HepG2 (cell line): ENCODE measurements around the gene PMEPA1. TPM values are rescaled to one million over a fixed set of nuclear protein-coding genes. Genes with fewer than 3 reads are reported as not detected.

ENCODE experiments used
- ATAC-seq: fragments of 200-7000 bp; cut with Tn5 transposase; 3 replicates; pipeline ENCODE4 v1.9.1; 2020; ENCODE audit warnings: mild to moderate bottlenecking, moderate library complexity
- BruUV-seq: library from RNA; stranded (reverse); fragments of 400-500 nt; replicated peaks from 2 replicates; lab custom pipeline; 2021; lab: Mats Ljungman, UMichigan
- CTCF ChIA-PET: fragments of 300-600 bp; formaldehyde crosslinking; extraction: SDS; loops from one replicate; lab custom pipeline; 2021; ENCODE audit warnings: low total read pairs, inconsistent platforms, low intra/inter-chr PET ratio; lab: Yijun Ruan, JAX
- POLR2A ChIA-PET: fragments of 350-600 bp; sonication (Branson Sonifier 250); formaldehyde crosslinking; loops from one replicate; lab custom pipeline; 2020; ENCODE audit warnings: antibody characterized with exemption, inconsistent platforms; lab: Yijun Ruan, JAX
- DNase-seq: peaks from one replicate; pipeline ENCODE4 v3.0.0-alpha.2; 2015; ENCODE audit warnings: low spot score
- FAIRE-seq: peaks from 3 replicates; lab custom pipeline; 2011; peaks lifted over from hg19 to GRCh38; lab: Jason Lieb, UNC
- H2AFZ ChIP-seq: one replicate; pipeline ENCODE4 v1.6.1; 2011; ENCODE audit warnings: low read length, inconsistent platforms
- H3K27ac ChIP-seq: fragments of 300-600 bp; 3 replicates; pipeline ENCODE4 v1.8.0; 2011; ENCODE audit warnings: mixed run types, mild to moderate bottlenecking, mixed read lengths, low read length, inconsistent platforms; ENCODE audit not compliant: insufficient read depth; ENCODE audit errors: extremely low read length
- H3K27me3 ChIP-seq, 2 experiments: fragments of 200-600 bp in 1 of 2; 2 replicates in 1 of 2; 3 replicates in 1 of 2; pipeline versions ENCODE4 v1.6.0 to v1.8.0; 2011; ENCODE audit warnings: low read length in 2 of 2, mild to moderate bottlenecking in 2 of 2, moderate library complexity in 2 of 2, inconsistent platforms in 1 of 2; ENCODE audit not compliant: insufficient read depth in 2 of 2, control insufficient read depth in 1 of 2
- H3K36me3 ChIP-seq, 2 experiments: fragments of 200-600 bp in 1 of 2; replicated peaks in 1 of 2; 2 replicates in 1 of 2; 3 replicates in 1 of 2; pipeline versions ENCODE4 v1.5.1 to v1.8.0; 2011; ENCODE audit warnings: low read length in 2 of 2, inconsistent platforms in 1 of 2; ENCODE audit not compliant: insufficient read depth in 2 of 2, control insufficient read depth in 1 of 2
- H3K4me1 ChIP-seq: 2 replicates; pipeline ENCODE4 v1.5.1; 2012; ENCODE audit warnings: low read length, inconsistent platforms; ENCODE audit not compliant: insufficient read depth
- H3K4me2 ChIP-seq: 2 replicates; pipeline ENCODE4 v1.6.0; 2011; ENCODE audit warnings: low read depth, low read length, inconsistent platforms
- H3K4me3 ChIP-seq, 3 experiments: fragments of 200-600 bp in 1 of 3; sonication (generic), shearing (Covaris generic) in 1 of 3; replicated peaks in 1 of 3; 2 replicates each; pipeline ENCODE4 v1.5.1; 2011 to 2016; ENCODE audit warnings: low read length in 3 of 3, inconsistent platforms in 2 of 3, low read depth in 2 of 3, mild to moderate bottlenecking in 2 of 3, control low read depth in 1 of 3, mixed read lengths in 1 of 3; ENCODE audit not compliant: insufficient read depth in 1 of 3
- H3K79me2 ChIP-seq: one replicate; pipeline ENCODE4 v1.6.1; 2011; ENCODE audit warnings: low read length, inconsistent platforms; ENCODE audit not compliant: insufficient read depth
- H3K9ac ChIP-seq: 2 replicates; pipeline ENCODE4 v1.6.0; 2011; ENCODE audit warnings: mild to moderate bottlenecking, low read depth, low read length, inconsistent platforms; ENCODE audit not compliant: insufficient read depth
- H3K9me3 ChIP-seq: 2 replicates; pipeline ENCODE4 v1.5.1; 2012; ENCODE audit warnings: mild to moderate bottlenecking, low read length
- H4K20me1 ChIP-seq: 2 replicates; pipeline ENCODE4 v1.6.0; 2011; ENCODE audit warnings: inconsistent platforms, mild to moderate bottlenecking, low read length, moderate library complexity; ENCODE audit not compliant: insufficient read depth
- CBX5 ChIP-seq: sonication (generic); formaldehyde crosslinking; IDR thresholded peaks from 2 replicates; pipeline ENCODE4 v1.4.0; 2020; ENCODE audit warnings: missing genetic modification reagents, borderline replicate concordance
- CTCF ChIP-seq: sonication (generic); formaldehyde crosslinking; IDR thresholded peaks from 2 replicates; pipeline ENCODE4 v1.5.0; 2020; ENCODE audit warnings: mild to moderate bottlenecking, missing genetic modification reagents, moderate library complexity
- DRAP1 ChIP-seq: IDR thresholded peaks from 2 replicates; pipeline ENCODE4 v1.6.1; 2016; ENCODE audit warnings: missing genetic modification reagents, missing compliant biosample characterization
- GRHL1 ChIP-seq: sonication (generic); formaldehyde crosslinking; conservative IDR thresholded peaks from 2 replicates; pipeline ENCODE4 v1.8.0; 2022; ENCODE audit warnings: missing genetic modification reagents
- GZF1 ChIP-seq: sonication (generic); formaldehyde crosslinking; IDR thresholded peaks from 2 replicates; pipeline ENCODE4 v1.5.1; 2020; ENCODE audit warnings: mild to moderate bottlenecking, missing genetic modification reagents
- NCOA1 ChIP-seq: sonication (generic); formaldehyde crosslinking; IDR thresholded peaks from 2 replicates; pipeline ENCODE4 v1.9.0; 2021; ENCODE audit warnings: missing genetic modification reagents
- NRL ChIP-seq: sonication (generic); formaldehyde crosslinking; IDR thresholded peaks from 2 replicates; pipeline ENCODE4 v1.5.0; 2020; ENCODE audit warnings: missing genetic modification reagents, mild to moderate bottlenecking, moderate library complexity, borderline replicate concordance
- SRSF4 ChIP-seq: fragments of 200-400 bp; formaldehyde crosslinking; IDR thresholded peaks from one replicate; pipeline ENCODE4 v1.6.1; 2018; ENCODE audit warnings: mild to moderate bottlenecking, low read depth, low read length, moderate library complexity; ENCODE audit not compliant: poor library complexity, severe bottlenecking
- ZNF414 ChIP-seq: sonication (generic); formaldehyde crosslinking; IDR thresholded peaks from 2 replicates; pipeline ENCODE4 v1.5.0; 2020; ENCODE audit warnings: missing genetic modification reagents
- ZNF672 ChIP-seq: sonication (generic); formaldehyde crosslinking; IDR thresholded peaks from 2 replicates; pipeline ENCODE4 v1.8.1; 2022; ENCODE audit warnings: missing genetic modification reagents
- ZNF879 ChIP-seq: sonication (generic); formaldehyde crosslinking; IDR thresholded peaks from 2 replicates; pipeline ENCODE4 v1.8.1; 2023; ENCODE audit warnings: missing genetic modification reagents
- WGBS: methylation state at CpG from one replicate; pipeline ENCODE4 v1.1.6; 2017; ENCODE audit warnings: low lambda C conversion rate; 5-methylcytosine and 5-hydroxymethylcytosine counted together
- in situ Hi-C: cut with HindIII; loops from 2 replicates; pipeline ENCODE4 v1.10.0; 2017; ENCODE audit warnings: low pct_unique_long_range_greater_than_20kb; ENCODE audit not compliant: extremely low pct_ligation_motif_present
- intact Hi-C: fragments of 100-400 bp; cut with micrococcal nuclease; formaldehyde crosslinking; loops from one replicate; pipeline ENCODE4 v1.10.0; 2022; ENCODE audit not compliant: unreplicated experiment
- polyA plus RNA-seq, 8 experiments: library from polyadenylated mRNA; depleted of rRNA in 3 of 8; stranded (reverse) in 7 of 8; unstranded in 1 of 8; fragments of >200 nt; fragmentation: Illumina TruSeq in 4 of 8; extraction: Trizol in 4 of 8; gene quantifications; 2 replicates each; pipeline versions ENCODE4 v1.2.1 to v1.2.3, GENCODE V29; 2011 to 2016; ENCODE audit warnings: low read depth in 4 of 8, missing spikeins in 1 of 8, mixed read lengths in 1 of 8; ENCODE audit not compliant: insufficient read depth in 1 of 8
- total RNA-seq, 5 experiments: library from RNA; depleted of rRNA; stranded (reverse); fragments of >200 nt; fragmentation: Illumina TruSeq; extraction: Trizol; gene quantifications; 2 replicates each; pipeline ENCODE4 v1.2.3, GENCODE V29; 2016; ENCODE audit warnings: low read depth in 1 of 5

The PMEPA1 gene
- total and polyA plus RNA-seq, 2 of the 13 experiments (the other 11 are each of a cell fraction or from before 2014, with no cell fraction given): not detected

GRCh38 chr20:57716202-57716601 is 6.4 kb upstream of the PMEPA1 start:
- H2AFZ ChIP-seq: no peak overlapping the region
- POLR2A ChIA-PET: no interaction called here
- no peaks in the 10 kb centered on the region for H3K4me1 ChIP-seq

More at GRCh38 chr20:57716202-57716601, 6.4 kb upstream of the PMEPA1 start:
- no peak overlapping the region for H3K9ac ChIP-seq
- intact Hi-C loops (no loop called here), in situ Hi-C loops (no loop called here)
- DNase-seq (no peak), ATAC-seq (no peak), FAIRE-seq (no peak)
- H3K27ac ChIP-seq: no peak overlapping the region
- no peak for TF ChIP-seq SRSF4
- TF ChIP-seq NRL (CRISPR knock-in tag): no peak
- TF ChIP-seq GRHL1 (CRISPR knock-in tag): no peak
- TF ChIP-seq NCOA1: no peak
- no peak for TF ChIP-seq ZNF879 (CRISPR knock-in tag)
- no peak for TF ChIP-seq GZF1 (CRISPR knock-in tag)
- no peak for TF ChIP-seq DRAP1
- no peak for TF ChIP-seq CBX5
- no peak for TF ChIP-seq ZNF414
- no peak for TF ChIP-seq CTCF (CRISPR knock-in tag)
- TF ChIP-seq ZNF672 (CRISPR knock-in tag): no peak
- H3K79me2 ChIP-seq: no peaks in the 10 kb centered on the region
- no peak overlapping the region for H3K4me2 ChIP-seq
- BruUV-seq: no TSS peak
- 0% methylated on average over 3 of the region's 3 CpGs for WGBS
- peaks cover 19 to 71% of the 10 kb centered on the region in 2 experiments for H3K27me3 ChIP-seq
- H3K4me3 ChIP-seq: no peak overlapping the region
- H4K20me1 ChIP-seq: no peaks in the 10 kb centered on the region
- H3K9me3 ChIP-seq: no peaks in the 10 kb centered on the region
- CTCF ChIA-PET: no interaction called here
- H3K36me3 ChIP-seq: no peaks in the 10 kb centered on the region
